HG02884 (cell line): Measurements from ENCODE around the gene LRRC37A3.
A peak's percentile ranks its signal among the peaks of the same experiment; 100 is the strongest.
"Not testable (repeated sequence)": the region's sequence is repeated elsewhere in the genome, so short reads cannot be mapped to it uniquely, and the experiment has no call there.

ENCODE experiments used
- ATAC-seq: cut with Tn5 transposase; IDR thresholded peaks from one replicate; pipeline ENCODE4 v1.9.1; 2021; ENCODE audit warnings: mild to moderate bottlenecking, moderate library complexity; ENCODE audit not compliant: unreplicated experiment

Gene LRRC37A3

DNA sequence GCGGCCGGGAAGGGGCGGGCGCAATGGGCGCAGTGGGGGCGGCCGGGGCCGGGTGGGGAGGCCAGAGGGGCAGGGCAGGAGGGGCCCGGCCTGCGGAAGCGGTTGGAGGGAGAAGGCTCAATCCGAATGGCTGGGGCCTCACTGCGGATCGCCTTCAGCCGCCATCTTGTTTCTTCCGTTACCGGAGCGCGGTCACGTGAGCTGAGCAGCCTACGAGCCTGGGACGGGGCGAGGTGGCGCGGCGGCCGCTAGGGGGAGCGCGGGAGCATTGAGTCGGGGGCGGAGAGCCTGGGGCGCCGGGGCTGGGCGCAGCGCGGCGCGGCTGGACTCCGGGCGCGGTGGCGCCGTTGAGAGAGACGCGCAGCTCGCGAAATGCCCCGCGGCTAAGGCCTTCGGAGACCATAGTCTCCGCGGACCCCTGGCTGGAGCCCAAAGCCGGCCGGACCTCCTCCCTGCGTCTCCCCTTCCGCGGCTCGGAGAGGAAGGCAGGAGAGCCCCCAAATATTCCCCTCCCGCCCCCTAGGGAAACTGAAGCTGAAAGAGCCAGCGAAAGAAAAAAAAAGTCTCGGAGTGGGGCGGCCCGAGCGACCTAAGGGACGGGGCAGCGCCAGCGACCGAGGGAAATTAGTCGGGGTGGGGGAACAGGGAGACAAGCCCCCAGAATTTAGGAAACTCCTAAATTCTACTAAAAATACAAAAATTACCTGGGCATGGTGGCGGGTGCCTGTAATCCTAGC is at the start of gene LRRC37A3:
LRRC37A3 (minus strand) TSS at position 190 of the 737 bp plus-strand sequence. CDS start 22,221 bp downstream, outside the sequence.
- peak; percentile 86 for ATAC-seq

DNA sequence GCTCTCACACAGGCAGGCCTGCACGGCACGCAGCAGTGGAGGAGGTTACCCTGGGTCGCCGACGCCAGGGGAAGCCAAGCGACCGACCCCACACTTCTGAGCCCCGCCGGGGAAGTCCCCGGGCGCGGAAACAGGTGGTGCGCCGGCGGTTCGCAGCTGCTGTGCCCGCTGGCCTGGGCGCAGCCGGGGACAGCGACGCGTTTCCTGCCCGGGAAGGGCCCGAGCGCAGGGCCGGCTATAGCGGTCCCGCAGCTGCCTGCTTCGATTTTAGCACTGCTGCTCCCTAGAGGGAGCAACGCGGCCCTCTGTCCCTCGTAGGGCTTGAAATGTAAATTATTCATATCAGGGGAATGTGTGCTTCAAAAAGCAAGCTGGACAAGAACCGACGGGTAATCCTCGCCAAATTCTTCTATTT is 46.6 kb upstream of the LRRC37A3 start:
- peak; percentile 84 for ATAC-seq

DNA sequence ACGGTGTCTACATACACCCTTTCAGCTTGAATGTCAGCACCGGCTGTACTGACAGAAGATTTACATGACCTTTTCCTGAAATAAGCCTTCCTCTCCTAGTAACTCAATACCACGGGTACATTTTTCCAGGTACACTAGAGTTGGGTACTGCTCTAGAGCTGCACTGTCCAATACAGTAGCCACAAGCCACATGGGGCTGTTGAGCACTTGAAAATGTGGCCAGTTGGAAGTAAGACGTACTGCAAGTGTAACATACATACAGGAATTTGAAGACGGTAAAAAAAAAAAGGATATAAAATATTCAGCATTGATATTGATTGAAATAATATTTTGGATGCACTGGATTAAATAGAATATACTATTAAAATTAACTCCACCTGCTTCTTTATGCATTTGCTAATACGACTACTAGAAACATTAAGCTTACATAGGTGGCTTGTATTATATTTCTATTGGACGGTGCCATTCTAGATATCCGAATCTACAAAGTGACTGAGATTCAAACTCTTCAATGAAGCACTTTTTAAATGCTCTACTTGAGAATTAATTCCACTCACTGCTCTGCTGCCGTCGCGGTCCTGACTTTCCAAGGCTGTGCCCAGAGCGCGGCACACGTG is 46.1 kb upstream of the LRRC37A3 start:
- not testable (repeated sequence) for ATAC-seq

DNA sequence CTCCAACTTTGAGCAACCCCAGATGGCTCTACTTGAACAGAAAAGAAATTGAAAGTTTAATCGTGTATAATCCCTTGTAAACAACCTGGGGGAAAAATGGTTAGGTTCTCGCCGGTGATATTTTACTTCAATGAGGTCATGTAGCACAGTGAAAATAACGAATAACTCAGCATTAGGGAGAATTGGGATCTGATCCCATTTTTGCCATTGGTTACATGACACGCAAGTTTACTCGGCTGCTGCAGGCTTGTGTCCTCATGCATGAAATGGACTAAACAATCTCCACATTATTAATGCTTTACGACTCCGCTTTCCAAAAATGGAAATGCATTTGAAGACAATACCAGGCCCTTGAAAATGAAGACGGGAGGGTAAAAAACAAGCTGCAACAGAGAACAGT is 45.5 kb upstream of the LRRC37A3 start:
- no peak for ATAC-seq

DNA sequence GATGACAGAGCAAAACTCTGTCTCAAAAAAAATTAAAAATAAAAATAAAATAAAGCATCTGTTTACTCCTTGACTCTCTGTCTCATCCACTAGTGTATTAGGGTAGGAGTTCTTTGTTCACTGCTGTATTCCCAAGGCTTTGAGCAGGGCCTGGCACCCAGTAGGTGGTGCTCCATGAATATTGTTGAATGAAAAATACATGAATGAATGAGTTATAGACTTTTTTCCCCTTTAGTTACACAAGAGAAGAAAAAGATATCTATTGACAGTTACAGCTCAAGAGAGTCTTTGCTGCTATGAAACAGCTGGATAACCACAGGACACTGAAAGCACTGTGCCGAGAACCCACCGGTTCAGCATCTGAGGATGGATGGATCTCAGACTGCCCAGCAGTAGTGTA is 44.5 kb upstream of the LRRC37A3 start:
- not testable (repeated sequence) for ATAC-seq

DNA sequence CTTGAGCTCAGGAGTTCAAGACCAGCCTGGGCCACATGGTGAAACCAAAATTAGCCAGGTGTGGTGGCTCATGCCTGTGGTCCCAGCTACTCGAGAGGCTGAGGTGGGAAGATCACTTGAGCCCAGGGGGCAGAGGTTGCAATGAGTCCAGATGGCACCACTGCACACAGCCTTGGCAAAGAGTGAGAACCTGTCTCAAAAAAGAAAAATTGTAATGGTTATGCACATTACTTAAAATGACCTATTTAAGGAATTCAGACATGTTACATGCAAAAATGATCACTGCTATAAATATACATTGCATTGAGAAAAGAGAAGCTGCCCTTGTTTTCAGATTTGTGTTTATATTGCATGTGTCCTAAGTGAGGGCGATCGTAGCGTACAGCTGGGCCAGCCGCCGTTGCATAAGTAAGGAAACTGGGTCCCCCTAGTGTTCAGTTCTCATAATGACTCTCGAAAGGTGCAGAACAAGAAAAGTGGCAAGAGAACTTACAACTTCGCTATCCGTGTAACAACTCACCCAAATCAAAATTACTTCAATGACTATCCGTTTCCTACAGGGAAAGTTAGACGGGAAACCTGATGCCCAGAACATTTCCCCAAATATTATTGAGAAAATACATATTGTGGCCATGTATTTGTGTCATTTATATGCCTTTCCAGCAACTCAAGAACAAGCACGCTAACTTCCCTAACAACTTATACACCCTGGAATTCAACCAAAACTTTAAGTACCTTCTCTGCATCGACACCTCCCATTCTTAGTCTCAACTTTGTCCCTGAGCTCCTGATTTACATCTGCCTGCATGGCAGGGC is 42.5 kb upstream of the LRRC37A3 start:
- not testable (repeated sequence) for ATAC-seq

DNA sequence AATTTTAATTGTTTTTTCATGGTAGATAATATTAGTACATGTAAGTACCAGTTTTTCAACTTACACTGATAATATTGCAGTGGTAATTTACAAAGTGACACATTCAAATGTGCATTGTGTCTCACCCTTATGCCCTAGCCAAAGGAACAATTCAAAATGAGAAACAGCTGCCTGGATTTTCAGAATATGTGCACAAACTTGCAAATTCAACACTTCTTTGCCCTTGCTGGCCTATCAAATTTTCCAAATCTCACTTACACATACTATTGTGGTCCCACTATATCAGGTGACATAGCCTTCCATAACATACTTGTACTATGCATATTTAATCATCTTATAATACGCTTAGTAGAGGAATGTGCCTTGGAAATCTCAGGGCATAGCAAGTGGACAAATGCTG is 32.6 kb upstream of the LRRC37A3 start:
- ATAC-seq: no peak

DNA sequence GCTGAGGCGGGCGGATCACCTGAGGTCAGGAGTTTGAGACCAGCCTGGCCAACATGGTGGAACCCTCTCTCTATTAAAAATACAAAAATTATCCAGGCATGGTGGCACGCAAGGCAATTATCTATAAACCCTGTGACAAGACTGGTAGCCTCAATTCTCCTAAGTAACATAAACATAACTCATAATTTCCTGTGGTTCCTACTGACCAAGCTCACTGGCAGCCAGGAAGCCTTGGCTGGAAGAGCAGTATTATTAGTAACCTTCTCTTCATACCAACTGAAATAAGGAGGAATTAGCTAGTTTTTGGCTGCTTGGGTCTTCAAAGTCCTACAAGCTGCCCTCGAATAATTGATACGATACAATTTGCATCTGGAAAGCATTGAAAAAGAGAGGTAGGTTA is 31.6 kb upstream of the LRRC37A3 start:
- ATAC-seq: no peak

DNA sequence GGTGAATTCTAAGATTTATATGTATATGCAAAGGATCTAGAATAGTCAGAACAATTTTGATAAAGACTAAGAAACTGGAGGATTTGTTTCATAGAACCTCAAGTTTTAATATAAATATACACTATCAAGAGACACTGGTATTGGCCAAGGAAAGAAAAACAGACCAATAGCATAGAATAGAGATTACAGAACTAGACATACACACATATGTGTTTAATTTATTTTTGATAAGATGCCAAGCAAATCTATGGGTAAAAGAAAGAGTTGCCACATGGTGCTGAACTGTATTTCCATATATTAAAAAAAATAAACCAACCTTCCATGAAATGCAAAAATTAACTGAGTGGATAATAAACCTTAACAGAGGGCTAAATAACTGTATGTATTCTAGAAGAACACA is 27.9 kb upstream of the LRRC37A3 start:
- ATAC-seq: no peak

DNA sequence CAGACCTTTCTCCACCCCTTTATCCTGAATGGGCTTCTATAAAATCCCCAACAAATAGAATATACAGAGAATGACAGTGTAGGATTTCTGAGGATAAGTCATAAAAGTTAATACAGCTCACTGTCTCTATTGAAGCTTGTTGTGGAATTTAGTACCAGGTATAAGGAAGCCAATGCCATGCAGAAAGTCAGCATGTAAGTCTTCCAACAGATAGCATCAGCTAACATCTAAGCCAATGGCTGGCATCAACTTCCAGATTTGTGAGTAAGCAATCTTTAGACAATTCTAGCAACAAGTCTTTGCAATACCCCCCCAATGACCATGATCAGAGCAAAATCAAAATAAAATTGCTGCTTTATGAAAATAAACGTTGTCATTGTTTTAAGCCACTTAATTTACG is 22.5 kb upstream of the LRRC37A3 start:
- no peak for ATAC-seq

DNA sequence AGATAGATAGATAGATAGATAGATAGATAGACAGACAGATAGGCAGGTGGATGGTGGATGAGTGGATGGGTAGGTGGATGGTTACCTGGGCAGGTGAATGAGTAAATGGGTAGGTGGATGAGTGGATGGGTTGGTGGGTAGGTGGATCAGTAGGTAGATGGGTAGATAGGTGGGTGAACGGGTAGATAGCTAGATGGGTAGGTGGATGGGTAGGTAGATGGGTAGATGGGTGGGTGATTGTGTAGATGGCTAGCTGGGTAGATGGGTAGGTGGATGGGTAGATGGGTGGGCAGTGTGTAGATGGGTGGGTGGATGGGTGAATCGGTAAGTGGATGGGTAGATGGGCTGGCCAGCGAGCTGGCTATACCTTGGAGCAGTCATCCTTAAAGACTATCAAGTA is 21.8 kb upstream of the LRRC37A3 start:
- ATAC-seq: no peak

DNA sequence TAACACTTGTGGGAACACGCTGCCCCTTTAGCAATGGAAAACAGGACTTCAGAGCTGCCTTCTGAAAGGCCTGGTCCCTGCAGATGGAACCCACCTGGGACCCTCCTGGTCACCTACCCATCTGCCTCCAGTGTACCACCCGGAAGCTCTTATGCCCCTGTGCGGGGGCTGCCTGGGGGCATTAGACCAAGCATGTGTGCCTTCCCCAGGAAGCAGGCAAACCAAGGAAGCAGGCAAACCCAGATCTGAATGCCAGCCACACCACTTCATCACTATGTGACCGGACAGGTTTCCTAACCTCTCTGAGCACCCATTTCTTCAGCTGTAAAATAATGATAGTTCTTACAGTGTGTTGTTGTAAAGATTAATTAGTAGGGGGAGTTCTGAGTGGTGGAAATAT is 20.8 kb upstream of the LRRC37A3 start:
- ATAC-seq: no peak

DNA sequence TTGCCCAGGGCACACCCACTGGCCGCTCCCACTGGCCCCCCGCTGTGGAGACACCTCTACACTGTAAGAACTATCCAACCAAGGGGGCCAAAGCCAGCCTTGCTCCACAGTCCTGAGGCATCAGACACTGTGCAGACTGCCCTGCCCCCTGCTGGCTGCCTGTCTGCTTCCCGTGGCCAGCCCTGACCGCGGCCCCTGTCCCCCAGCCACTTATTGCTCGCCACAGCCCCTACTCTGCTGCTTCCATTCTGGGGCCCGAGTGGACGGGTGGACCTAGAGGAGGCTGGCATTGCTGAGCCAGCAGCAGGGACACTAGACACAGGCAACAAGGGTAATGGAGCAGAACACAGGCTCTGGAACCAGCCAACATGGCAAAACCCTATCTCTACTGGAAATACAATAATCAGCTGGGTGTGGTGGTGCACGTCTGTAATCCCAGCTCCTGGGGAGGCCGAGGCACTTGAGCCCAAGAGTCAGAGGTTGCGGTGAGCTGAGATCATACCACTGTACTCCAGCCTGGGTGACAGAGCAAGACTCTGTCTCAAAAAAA is 19.7 kb upstream of the LRRC37A3 start:
- ATAC-seq: no peak

DNA sequence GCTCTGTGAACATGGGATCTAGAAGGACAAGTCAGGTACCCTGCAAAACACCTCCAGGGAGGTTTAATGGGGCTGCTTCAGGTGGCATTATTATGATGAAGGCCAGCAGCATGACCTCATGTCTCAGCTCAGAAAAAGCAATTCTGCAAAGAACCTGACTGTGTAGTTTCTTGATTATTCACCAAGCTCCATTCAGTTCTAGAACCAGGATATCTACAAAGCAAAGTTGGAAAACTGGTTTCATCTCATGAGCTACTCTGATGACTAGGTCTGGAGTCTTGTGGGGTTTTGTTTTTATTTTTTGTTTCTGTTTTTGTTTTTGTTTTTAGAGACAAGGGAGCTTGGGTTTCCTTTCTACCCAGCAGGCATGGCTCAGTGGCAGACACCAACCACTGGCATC is 19.0 kb upstream of the LRRC37A3 start:
- ATAC-seq: no peak

DNA sequence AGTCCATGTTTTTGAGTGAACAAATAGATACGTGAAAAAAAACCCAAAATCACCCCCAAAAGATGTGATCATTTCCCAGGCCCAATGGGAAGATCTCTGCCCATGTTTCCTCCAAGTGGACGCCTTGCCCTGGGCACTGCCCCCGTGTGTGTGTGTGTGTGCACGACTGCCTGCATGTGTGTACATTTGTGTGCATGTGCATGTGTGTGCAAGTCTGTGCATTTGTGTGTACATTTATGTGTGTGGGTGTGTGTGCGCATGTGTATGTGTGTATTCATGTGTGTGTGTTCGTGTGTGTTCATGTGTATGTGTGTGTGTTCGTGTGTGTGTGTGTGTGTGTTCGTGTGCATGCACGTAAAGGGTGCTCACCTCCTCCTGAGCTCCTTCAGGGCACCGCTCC is 16.8 kb upstream of the LRRC37A3 start:
- no peak for ATAC-seq

DNA sequence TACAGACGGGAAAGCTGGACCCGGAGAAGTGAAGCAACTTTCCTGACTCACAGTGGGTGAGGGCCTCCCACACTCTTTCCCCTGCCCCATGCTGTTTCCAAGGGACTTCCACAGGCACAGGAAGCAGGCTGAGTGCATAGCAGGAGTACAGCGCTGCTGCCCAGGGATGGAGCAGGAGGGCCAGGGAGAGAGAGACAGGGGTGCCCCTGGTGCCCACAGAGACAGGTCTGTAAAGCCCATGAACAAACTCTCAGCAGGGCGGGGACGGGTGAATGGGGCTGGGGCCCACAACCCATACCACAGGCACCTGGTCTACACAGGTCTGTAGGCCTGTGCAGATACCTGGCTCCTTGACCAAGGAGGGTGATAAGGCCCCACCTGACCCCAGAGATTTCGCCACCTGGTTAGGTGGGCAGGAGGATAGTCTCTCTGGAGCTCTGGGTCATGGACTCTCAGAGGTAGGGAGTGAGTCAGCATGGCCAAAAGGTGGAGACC is 15.1 kb upstream of the LRRC37A3 start:
- ATAC-seq: not testable (repeated sequence)

DNA sequence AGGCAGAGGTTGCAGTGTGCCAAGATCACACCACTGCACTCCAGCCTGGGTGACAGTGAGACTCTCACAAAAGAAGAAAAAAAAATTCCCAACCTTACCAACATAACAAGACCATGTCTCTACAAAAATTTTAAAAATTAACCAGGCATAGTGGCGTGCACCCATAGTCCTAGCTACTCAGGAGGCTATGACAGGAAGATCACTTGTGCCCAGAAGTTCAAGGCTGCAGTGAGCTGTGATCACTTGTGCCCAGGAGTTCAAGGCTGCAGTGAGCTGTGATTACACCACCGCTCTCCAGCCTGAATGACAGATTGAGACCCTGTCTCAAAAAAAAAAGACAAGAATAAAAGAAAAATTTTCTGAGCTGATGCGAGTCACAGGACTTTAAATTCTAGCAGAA is 13.6 kb upstream of the LRRC37A3 start:
- ATAC-seq: not testable (repeated sequence)

DNA sequence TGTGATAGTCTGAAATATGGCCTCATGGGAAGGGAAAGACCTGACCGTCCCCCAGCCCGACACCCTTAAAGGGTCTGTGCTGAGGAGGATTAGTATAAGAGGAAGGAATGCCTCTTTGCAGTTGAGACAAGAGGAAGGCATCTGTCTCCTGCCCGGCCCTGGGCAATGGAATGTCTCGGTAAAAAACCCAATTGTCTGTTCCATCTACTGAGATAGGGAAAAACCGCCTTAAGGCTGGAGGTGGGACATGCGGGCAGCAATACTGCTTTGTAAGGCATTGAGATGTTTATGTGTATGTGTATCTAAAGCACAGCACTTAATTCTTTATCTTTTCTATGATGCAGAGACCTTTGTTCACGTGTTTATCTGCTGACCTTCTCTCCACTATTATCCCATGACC is 11.1 kb upstream of the LRRC37A3 start:
- not testable (repeated sequence) for ATAC-seq

DNA sequence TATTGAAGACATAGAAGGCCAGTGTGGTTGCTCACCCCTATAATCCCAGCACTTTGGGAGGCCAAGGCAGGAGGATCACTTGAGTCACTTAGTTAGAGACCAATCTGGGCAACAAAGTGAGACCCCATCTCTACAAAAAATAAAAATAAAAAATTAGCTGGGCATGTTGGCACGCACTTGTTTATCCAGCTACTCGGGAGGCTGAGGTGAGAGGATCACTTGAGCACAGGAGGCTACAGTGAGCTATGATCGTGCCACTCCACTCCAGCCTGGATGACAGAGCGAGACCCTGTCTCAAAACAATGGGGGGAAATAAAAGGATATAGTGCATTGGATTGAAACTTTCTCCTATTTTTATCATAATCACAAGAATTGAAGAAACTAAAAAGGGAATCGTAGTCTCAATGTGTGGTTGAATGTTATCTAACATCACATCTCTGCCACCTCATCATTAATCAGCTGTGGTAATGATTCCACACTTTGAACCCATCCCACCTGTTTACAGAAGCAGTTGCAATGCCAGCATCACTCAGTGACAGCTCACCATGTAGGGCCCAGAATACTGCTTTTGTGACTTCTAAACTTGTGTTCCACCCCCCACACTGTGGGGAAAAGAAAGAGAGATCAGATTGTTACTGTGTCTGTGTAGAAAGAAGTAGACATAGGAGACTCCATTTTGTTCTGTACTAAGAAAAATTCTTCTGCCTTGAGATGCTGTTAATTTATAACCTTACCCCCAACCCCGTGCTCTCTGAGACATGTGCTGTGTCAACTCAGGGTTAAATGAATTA is 10.3 kb upstream of the LRRC37A3 start:
- ATAC-seq: not testable (repeated sequence)

DNA sequence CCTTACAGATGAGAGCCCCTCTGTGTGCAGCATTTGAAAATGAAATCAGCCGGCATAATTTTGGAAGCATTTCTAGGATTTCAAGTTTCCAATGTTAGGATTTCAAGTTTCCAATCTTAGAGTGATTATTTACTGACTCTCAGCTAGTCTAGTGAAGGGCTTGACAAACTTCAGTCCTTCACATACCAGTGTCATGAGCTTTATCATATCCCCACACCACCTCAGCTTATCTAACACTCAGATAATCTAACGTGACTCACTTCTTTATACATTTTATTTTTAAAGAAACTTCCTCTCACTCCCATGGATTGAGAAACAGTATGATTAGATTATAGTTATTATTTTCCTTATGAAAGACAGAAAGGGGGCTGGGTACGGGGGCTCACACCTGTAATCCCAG is 9.4 kb upstream of the LRRC37A3 start:
- ATAC-seq: not testable (repeated sequence)
